ENCODE data around the gene RPS6KC1. TPM values are rescaled to one million over a fixed set of nuclear protein-coding genes. Genes with fewer than 3 reads are reported as not detected.

RPS6KC1 gene
- total and polyA plus RNA-seq, 9 of the 15 experiments (the other 6 are each of a cell fraction or from before 2014, with no cell fraction given) = 4.3 to 34.6 (median 20.9) TPM

GRCh38 chr1:213138892-213139291 lies 87.9 kb downstream of the RPS6KC1 start:
- H3K4me2 ChIP-seq (ENCODE audit: insufficient read depth, low read length) = no peak overlapping the region
- H4K20me1 ChIP-seq (replicated peaks; ENCODE audit: control insufficient read depth, insufficient read depth, low read length) = no peaks in the 10 kb centered on the region
- ATAC-seq (peak; percentile 59), FAIRE-seq (no peak), DNase-seq (ENCODE audit: extremely low read depth in 1 of 4, low spot score in 3 of 4) (peak in 1 of 4 experiments; percentile 16)
- no TSS peak for BruUV-seq (replicated peaks)
- peaks cover 0 to 15% of the 10 kb centered on the region in 2 experiments; a peak in 2 of 5 replicates for H3K4me1 ChIP-seq (replicated peaks in 1 of 2; ENCODE audit: control insufficient read depth in 2 of 2, insufficient read depth in 2 of 2, low read length in 2 of 2)
- H3K27ac ChIP-seq (ENCODE audit: extremely low read depth, low read depth, low read length) = peak overlapping the region; percentile 55; the same call in 2 of the 3 replicates
- WGBS (ENCODE audit: insufficient coverage, low coverage, missing lambda C conversion rate) = 17% methylated on average over 1 of the region's 1 CpG
- H3K79me2 ChIP-seq (ENCODE audit: control insufficient read depth, insufficient read depth, low read length) = peaks cover 59% of the 10 kb centered on the region
- no peak overlapping the region for H3K4me3 ChIP-seq
- no peaks in the 10 kb centered on the region for H3K27me3 ChIP-seq (ENCODE audit: control insufficient read depth in 2 of 2, insufficient read depth in 2 of 2, low read length in 2 of 2)
- intact Hi-C loops (cut with micrococcal nuclease) (no loop called here), in situ Hi-C loops (cut with MboI) (no loop called here)
- H2AFZ ChIP-seq (ENCODE audit: low read depth, low read length) = peak overlapping the region; percentile 23; the same call in 1 of the 2 replicates
- ChIA-PET CTCF (ENCODE audit: low intra/inter-chr PET ratio) (no interaction called here), POLR2A (interaction anchor here (0.9 kb wide), 1 partner anchor 10 kb away, joined by 3 read pairs; no protein-coding TSS in a partner anchor)
- H3K9me1 ChIP-seq (ENCODE audit: control insufficient read depth, insufficient read depth, low read length) = no peaks in the 10 kb centered on the region
- H3K9me3 ChIP-seq (replicated peaks; ENCODE audit: control insufficient read depth, insufficient read depth, low read depth, low read length) = peaks cover 4% of the 10 kb centered on the region
- 0 out of 3 replicates have a peak, but pooled peaks cover 2% of the 10 kb centered on the region for H3K36me3 ChIP-seq (ENCODE audit: control insufficient read depth, insufficient read depth, low read length)
- H3K9ac ChIP-seq (ENCODE audit: insufficient read depth in 1 of 2, low read depth in 2 of 2, low read length in 2 of 2) = no peak overlapping the region
- peak; percentile 24; the same call in 1 of the 2 replicates for TF ChIP-seq PKNOX1 (IDR thresholded peaks at IDR 0.05)
- TF ChIP-seq POLR2AphosphoS2 (IDR thresholded peaks at IDR 0.05; ENCODE audit: low read length) = no peak
- no peak for TF ChIP-seq ZFP30 (CRISPR knock-in tag; IDR thresholded peaks at IDR 0.05; ENCODE audit: borderline replicate concordance)
- no peak for TF ChIP-seq KAT7 (CRISPR knock-in tag; IDR thresholded peaks at IDR 0.05; ENCODE audit: borderline replicate concordance)
- TF ChIP-seq RBBP5 (IDR thresholded peaks at IDR 0.05; ENCODE audit: borderline replicate concordance, insufficient read depth, low read length, poor library complexity, severe bottlenecking) = no peak
- TF ChIP-seq HLTF (IDR thresholded peaks at IDR 0.05) = peak; percentile 37; the same call in 1 of the 2 replicates
- TF ChIP-seq KDM1A (IDR thresholded peaks at IDR 0.05) = peak in 1 of 2 experiments; percentile 46; a peak in 1 of 4 replicates
- peak; percentile 51 for TF ChIP-seq MAFF (IDR thresholded peaks at IDR 0.05; ENCODE audit: low read length)
- no peak for TF ChIP-seq DACH1 (IDR thresholded peaks at IDR 0.05; ENCODE audit: partially characterized antibody)
- 0 out of 2 replicates have a peak, but pooled peaks have one; percentile 30 for TF ChIP-seq EP300 (IDR thresholded peaks at IDR 0.05; ENCODE audit: low read length)
- TF ChIP-seq TRIM24 (IDR thresholded peaks at IDR 0.05) = peak; percentile 54 to 80; a peak in 3 of 4 replicates
- peak; percentile 36 to 48; a peak in 2 of 4 replicates for TF ChIP-seq FOXK2 (conservative IDR thresholded peaks at IDR 0.05 in 1 of 2, IDR thresholded peaks at IDR 0.05 in 1 of 2; ENCODE audit: low read depth in 2 of 2)
- TF ChIP-seq CC2D1A (IDR thresholded peaks at IDR 0.05) = peak; percentile 54; the same call in 1 of the 2 replicates
- TF ChIP-seq NR4A1 (CRISPR knock-in tag; IDR thresholded peaks at IDR 0.05) = no peak
- TF ChIP-seq NR4A1 (tag; IDR thresholded peaks at IDR 0.05) = no peak
- no peak for TF ChIP-seq ZNF133 (CRISPR knock-in tag; IDR thresholded peaks at IDR 0.05)
- peak; percentile 92 for TF ChIP-seq FOXM1 (IDR thresholded peaks at IDR 0.05; ENCODE audit: low read depth)
- TF ChIP-seq FOXM1 (CRISPR knock-in tag; IDR thresholded peaks at IDR 0.05; ENCODE audit: low read depth) = 0 out of 2 replicates have a peak, but pooled peaks have one; percentile 45
- peak; percentile 30; the same call in 1 of the 2 replicates for TF ChIP-seq EP400 (IDR thresholded peaks at IDR 0.05)
- TF ChIP-seq MAFG (tag; conservative IDR thresholded peaks at IDR 0.05) = peak; percentile 77
- TF ChIP-seq ZNF644 (tag; IDR thresholded peaks at IDR 0.05; ENCODE audit: low read depth) = no peak
- peak; percentile 69; the same call in 1 of the 2 replicates for TF ChIP-seq DPF2 (IDR thresholded peaks at IDR 0.05)

All from K562 (cell line).